Right lobe of liver (tissue), 4 donors: Measurements from ENCODE around the gene IDNK.

Experiments
- CTCF ChIP-seq, 4 donors: fragments of 200-600 bp in 3 of 4; fragments of 450-650 bp in 1 of 4; IDR thresholded peaks; one replicate each; pipeline versions ENCODE4 v1.5.1 to v1.8.0; 2016 to 2022; ENCODE audit warnings: antibody characterized with exemption in 4 of 4, mild to moderate bottlenecking in 2 of 4
- POLR2A ChIP-seq: fragments of 450-650 bp; IDR thresholded peaks from one replicate; pipeline ENCODE4 v1.6.1; 2017; ENCODE audit warnings: antibody characterized with exemption, mild to moderate bottlenecking
- donor health status: DM: no; HTN: no; CAD: no.
- donor health status: DM: no; HTN: no; CAD: no.
- donor health status: DM: no; HTN: yes; CAD: no.

GRCh38 chr9:83622433-83622938, 457 bp upstream of the IDNK start:
- TF ChIP-seq CTCF (IDR thresholded peaks at IDR 0.05) (no peak), POLR2A (no peak)
